ENCODE measurements around the gene ACTL8.
"Not testable (repeated sequence)": the region's sequence is repeated elsewhere in the genome, so short reads cannot be mapped to it uniquely, and the experiment has no call there.

ACTL8 gene

GRCh38 chr1:17735793-17736192, 19.3 kb upstream of the ACTL8 start:
- no peak for DNase-seq

DNA sequence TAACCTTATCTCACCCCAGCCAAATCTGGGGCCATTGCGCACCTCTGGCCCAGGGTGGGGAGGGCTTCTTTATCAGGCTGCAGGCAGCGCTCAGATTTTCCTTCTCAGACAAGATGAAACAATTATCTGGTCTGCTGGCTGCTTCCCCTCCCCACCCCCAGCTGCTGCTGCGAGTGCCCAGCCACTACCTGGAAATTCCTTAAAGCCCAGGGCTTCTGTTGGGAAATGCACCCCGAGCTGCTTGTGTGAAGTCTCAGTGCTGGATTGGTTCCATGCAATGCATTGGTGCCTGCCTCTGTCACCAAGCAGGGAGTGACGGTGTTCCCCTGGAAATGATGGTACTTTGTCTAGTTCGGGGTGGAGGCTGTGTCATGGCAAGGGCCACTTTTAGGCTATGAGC, 18.5 kb upstream of the ACTL8 start:
- DNase-seq, result no peak

GRCh38 chr1:17739050-17739449, 16.1 kb upstream of the ACTL8 start:
- DNase-seq, result no peak

- DNase-seq, result no peak
Measured at GRCh38 chr1:17741052-17741451, 14.1 kb upstream of the ACTL8 start.

DNA sequence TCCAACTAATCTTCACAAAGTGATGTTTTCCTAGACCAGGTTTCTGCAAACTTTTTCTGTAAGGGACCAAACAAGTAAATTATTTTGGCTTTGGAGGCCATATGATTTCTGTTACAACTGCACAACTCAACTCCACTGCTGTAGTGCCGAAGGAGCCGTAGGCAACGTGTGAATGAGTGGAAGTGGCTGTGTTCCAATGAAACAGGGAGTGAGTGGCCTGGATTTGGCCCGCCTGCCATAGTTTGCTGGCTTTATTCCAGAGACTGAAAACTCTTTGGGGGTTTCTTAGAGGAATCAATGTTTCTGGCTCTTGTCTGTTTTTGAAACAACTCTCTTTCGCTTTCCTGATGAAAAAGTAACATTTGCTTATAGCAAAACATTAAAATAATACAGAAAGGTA, 12.6 kb upstream of the ACTL8 start:
- DNase-seq, result no peak

- DNase-seq, result no peak
Measured at GRCh38 chr1:17743008-17743647, 12.0 kb upstream of the ACTL8 start.

DNA sequence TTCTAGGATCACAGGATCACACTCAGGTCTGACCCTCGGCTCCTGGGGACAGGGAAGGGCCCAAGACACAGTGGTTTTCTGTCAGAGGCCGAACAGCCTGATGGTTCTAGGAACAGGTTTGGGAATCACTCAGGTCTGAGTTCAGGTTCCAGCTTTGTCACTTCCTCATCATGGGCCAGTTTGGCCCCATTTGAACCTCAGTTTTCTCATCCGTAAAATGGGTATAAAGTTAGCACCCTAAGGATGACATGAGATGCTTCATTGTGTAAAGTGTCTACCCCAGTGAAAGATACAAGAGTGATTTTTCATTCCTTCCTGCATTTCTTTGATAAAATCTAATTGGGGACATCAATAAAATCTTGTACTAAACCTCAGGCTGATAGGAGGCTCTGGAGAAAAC, 11.2 kb upstream of the ACTL8 start:
- DNase-seq, result no peak

DNA sequence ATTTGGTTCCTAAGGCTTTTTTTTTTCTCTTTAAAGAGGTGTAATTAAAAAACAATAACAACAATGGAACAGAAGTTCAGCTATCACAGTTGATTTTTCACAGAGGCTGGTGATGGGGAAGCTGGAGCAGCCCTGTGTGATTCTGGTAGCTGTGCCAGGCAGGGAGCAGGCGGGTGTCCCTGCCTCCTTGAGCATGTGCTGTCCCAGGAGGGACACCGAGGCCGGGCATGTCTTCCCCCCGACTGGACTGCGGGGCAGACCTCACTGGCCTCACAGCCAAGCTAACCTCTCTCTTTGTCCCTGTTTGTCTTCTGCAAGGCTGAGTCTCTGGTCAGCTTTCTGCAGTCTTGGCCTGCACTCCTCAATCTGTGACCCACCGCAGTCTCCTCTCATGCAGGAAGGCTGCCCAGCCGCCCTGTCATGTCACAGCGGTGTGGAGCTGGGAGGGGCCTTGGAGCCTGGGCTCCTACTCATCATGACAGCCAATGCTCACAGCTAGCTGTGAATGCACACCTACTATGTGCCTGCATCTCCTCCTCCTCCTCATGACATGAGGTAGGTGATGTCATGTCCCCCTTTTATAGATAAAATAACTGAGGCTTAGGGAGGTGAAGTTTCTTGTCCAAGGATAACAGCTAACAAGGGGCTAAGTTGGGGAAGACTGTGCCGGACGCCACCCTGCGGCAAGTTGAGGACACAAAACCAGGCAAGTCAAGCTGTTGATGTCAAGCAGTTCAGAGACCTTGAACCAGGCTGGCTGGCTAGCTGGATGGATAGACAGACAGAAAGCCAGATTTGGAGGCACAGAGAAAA, 10.3 kb upstream of the ACTL8 start:
- no peak for DNase-seq

DNA sequence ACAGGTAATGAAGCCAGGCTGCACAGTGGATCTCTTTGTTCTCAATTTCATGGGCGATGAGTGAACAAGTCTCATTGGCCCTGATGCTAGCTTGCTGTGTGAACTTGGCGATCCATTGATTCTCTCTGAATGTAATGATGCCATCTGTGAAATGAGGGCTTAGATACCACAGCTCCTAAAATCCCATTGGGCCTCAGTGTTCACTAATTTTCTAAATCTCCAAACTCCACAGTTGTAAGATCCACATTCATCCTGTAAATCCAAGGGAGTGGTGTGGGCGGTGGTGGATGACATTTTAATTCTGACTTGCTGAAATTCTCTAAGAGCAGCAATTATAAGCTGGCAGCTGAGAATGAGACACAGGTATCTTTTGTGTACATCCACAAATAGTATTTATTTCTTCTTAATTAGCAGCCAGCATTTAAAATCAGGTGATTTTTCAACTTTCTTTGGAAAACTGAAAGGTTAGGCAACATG, 9.6 kb upstream of the ACTL8 start:
- no peak for DNase-seq

DNA sequence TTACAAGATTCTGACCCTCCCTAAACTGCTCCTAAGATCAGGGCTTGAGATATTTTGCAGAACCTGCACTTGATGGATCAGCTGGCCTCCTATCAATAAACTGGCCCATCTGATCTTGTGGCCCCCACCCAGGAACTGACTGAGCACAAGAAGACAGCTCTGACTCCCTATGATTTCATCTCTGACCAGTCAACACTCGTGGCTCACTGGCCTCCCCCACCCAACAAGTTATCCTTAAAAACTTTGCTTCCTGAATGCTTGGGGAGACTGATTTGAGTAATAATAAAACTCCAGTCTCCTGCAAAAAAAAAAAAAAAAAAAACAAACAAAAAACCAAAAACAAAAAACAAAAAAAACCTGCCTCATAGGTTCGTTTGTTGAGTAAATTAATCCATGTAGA, 8.9 kb upstream of the ACTL8 start:
- not testable (repeated sequence) for DNase-seq

DNA sequence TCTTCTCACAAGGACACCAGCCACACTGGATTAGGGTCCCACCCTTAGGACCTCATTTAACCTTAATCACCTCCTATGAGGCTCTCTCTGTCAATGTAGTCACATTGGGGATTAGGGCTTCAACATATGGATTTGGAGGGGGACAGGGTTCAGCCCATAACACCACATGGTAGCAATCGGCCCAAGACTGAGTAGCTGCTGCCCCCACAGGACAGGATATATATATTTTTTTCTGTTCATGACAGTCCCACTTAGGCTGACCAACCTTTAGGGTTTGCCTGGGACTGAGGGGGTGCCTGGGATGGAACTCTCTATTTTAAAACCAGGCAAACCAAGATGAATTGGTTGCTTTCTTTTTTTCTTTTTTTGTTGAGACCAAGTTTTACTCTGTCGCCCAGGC, 8.2 kb upstream of the ACTL8 start:
- DNase-seq, result no peak

- no peak for DNase-seq
Measured at GRCh38 chr1:17750333-17750732, 4.8 kb upstream of the ACTL8 start.

DNA sequence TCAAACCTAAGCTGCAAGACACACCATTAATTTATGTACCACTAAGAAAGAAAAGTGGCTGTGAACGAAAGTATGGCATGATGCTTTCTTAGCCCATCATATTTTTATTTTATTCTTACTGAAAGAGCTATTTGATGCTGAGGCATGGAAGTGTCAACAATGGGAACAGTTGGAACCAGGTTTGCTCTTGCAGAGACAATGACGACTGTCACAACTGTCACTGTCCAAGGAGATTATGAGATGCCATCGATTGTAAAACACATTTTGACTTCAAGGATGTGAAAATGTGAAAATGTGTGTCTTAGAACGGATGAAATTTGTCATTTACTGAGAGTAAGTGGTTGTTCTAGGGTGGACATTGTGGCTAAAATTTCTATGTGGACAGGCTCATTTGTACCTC, 2.8 kb upstream of the ACTL8 start:
- DNase-seq, result no peak

DNA sequence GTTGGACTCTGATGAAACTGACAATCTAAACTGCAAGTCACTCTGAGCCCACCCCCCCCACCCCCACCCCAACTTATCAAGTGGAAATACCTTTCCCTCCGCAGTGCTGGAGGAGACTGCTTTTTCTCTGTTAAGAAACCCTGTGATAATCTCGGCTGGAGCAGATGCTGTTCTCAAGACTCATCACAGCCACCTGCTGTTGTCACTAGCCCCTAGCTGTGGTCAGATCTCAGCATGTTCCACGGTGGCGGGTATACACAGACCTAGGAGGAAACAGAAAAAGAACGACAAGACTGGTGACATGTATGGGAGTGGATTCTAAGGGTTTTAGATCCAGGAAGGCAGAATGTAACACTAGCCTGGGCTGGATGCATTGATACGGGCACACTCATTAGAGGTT, 2.3 kb downstream of the ACTL8 start:
- DNase-seq, result no peak

DNA sequence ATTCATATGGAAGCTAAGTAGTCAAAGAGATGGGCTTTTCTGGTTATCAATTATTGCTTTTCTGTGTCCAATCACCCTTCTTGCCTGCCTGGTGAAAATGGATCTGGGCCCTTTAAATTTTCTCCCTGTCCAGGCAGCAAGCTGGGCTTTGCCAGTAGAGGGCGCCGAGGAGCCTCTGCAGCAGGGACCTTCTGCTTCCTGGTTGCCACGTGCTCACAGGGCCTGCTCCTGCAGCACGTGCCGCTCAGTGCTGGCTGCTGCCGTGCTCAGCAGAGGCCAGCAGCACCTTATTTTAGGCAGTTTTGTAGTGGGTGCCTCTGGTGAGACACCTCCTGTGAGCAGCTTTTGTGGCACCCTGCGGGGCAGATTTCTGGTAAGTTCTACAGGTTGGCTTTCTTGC, 4.0 kb downstream of the ACTL8 start:
- no peak for DNase-seq

DNA sequence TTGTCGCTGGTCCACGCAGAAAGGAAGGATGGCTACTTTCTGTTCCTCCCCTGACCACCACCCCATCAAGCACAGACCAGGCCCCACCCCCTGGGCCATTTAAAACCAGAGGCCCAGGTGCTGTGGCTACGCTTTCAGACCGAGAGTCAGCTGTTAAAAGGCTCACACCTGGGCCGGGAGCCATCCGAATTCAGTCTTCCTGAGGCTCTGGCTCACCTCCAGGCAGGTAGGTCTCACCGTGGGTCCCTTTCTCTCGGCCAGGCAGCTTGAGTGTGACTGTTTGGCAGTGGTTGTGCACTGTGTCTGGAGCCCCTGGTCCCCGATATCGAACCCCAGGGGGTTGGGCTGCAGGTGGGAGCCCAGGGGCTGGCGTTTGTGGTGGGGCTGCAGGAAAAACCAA, 7.2 kb downstream of the ACTL8 start:
- DNase-seq, result no peak

- DNase-seq, result no peak
Measured at GRCh38 chr1:17763417-17763816, 8.3 kb downstream of the ACTL8 start.

DNA sequence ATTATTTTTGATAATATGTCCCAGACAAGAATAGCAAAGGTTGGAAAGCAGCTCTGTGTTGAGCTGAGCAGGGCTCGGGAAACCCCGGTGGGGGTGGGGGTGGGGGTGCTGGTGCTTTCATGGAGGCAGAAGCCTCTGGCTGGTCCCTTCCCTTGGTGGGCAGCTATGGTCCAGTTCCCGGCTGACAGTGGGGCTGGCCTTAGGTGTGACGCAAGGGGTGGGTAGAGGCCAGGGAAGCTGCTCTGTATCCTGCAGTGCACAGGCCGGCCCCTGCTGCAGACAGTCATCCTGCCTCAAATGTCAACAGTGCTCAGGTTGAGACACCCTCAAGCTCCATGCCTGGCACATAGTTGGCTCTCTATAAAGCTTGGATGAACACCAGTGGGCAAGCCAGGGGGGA, 8.9 kb downstream of the ACTL8 start:
- DNase-seq, result no peak

DNA sequence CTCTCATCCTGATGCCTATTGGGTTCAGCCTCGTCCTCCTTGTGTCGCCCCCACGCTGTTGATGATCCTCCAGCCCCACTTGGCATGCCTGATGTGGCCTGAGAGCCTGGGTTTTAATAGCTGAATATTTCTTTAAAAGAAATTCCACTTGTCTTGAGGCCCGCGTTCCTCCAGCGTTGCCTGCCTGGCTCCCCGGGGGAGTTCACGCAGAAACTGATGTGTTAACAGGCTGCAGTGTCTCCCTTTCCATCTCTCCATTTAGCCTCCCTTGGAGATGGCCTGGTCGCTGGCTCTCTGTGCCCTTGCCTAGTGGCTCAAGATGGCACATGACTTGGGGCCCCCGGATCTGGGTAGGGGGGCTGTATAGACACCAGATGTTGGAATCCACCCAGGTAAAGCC, 9.5 kb downstream of the ACTL8 start:
- DNase-seq, result no peak

DNA sequence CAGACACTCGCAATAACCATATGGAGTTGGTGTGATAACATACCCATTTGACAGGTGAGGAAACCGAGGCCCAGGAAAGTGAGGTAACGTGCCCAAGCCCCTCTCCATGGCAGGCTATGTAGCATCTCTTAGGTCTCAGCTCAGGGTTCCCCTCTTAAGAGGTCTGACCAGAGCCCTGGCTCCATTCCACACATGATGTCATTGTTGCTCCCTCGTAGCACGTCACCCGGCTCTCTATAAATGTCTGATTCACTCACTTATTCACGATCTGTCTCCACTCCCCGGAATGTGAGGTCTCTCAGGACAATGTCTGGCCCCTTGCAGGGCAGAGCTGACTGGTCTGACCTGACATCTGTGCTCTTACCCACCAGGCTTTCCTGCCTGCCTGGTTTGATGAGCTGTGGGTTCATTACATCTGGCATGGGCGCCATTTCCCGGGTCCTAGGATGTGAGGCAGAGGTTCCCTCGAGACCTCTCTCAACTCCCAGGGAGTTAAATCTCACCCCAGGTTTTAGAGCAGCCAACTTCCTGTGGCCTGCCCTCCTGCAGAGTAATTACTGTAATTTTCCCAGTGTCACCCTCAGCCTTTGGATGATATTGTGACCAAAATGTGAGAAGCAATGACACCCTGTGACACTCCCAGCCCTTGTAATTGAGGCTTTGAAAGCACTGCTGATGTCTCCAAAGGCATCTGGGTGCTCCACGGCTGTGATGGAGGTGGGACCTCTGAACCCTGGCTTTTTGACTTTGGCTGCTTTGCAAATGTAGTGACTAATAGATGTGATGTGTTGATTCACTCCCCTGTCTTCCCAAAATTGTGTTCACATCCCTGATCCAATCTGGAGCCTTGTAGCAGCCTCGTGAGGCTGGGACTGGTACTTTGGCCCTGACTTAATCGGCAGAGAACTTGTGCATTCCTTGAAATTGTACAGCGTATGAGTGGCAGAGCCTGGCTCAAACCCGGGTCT, 10.6 kb downstream of the ACTL8 start:
- DNase-seq, result no peak

DNA sequence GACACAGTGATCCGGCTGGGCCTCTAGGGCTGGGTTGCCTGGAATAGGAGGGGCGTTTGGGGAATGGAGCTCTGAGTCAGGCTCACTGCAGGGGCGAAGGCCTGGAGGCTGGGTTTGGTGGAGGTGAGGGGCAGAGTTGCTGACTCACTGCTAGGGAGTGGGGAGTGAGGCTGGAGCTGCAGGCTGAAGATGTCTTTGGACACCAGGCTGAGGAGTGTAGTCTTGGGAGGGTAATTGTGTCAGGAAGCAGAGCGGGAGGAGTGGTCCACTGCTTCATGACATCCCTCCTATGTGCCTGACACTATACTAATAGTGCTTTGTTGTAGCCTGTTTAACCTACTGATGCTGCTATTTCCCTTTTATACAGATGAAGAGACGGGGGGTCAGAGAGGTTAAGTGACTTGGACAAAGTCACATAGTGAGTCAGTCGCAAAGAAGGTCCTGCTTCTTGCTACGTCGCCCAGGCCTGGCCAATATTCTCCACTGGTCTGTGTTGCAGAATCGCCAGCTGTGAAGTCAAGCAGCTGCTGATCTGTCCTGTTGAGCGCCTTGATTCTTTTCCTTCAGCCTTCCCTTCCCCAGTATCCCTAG, 13.6 kb downstream of the ACTL8 start:
- DNase-seq, result no peak

GRCh38 chr1:17770983-17771382, 15.8 kb downstream of the ACTL8 start:
- no peak for DNase-seq

DNA sequence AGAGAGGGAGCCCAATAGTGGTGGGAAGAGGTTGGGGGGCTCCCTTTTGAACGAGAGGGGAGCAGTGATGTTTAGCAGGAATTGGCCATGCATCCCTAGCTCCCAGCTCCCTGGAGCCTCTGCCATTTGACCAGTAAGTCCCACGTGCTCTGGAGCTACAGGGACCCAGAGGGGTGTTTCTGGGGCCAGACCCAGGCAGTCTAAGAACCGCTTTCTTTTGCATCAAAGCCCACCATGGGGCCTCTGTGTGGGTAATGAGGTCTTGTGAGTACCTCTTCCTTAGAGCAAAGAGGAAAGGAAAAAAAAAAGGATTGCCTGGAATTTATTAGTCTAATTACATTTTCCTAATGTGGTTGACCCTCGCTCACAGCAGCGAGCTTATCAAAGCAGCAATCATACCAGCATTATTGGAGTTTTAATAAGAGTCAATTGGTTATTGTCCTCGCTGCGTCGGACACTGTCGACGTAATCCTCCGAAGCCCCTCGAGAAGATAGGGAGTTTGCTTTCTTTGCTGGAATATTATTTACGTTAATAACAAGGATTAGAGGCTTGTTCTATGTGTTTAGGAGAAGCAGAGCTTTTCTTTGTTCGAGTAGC, 17.6 kb downstream of the ACTL8 start:
- DNase-seq, result no peak
